Inflammatory macrophage treated with lipopolysaccharide for 1 hour (primary cell): Measurements from ENCODE around the gene VEGFC.

Experiments used
- DNase-seq, 2 donors: peaks; one replicate each; pipeline ENCODE4 v3.0.0-alpha.2; 2020 to 2022

VEGFC gene

GRCh38 chr4:176795441-176795840 is 2.7 kb upstream of the VEGFC start:
- DNase-seq = no peak

GRCh38 chr4:176794651-176795050 is 1.9 kb upstream of the VEGFC start:
- DNase-seq = no peak

DNA sequence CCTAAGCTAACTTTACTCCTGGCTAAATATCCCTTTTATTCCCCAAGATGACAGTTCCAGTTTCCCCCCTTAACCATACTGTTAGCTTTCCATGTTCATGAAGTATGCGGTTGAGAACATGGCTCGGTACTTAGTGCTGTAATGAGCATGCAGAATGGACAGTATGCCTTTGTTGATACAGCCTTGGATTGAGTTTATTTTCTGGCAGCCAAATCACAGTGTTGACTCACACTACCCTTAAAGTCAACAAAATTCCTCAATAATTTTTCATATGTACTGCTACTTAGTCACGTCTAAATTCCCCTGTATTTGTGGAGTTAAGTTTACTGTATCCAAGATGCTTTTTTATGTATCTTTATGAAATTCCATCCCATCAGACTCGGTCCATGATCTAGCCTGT is 1.4 kb upstream of the VEGFC start:
- DNase-seq = no peak

DNA sequence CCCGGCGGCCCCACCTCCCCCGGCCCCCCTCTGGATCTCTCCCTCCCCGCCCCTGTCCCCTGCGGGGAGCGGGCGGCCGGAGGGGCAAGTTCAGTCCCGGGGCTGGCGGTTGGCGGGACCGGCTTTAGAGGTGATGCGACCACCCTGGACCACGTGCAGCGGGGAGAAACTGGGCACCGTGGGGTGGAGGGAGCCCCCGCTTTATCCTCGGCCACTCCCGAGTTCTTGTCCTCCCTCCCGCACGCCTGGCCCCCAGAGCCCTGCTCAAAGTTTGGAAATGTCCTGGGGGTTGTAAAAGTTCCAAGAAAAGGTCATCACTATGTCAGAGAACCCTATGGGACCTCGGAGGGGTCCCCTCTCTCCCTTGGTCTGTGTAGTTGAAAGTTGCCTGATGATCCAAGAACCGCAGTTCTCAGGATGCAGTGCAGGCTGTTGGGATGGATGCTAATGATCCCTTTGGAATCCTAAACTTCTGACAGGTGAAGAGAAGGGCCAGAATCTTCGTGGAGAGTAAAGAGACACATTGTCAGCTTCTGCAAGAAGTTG is 411 bp upstream of the VEGFC start:
- DNase-seq = no peak

GRCh38 chr4:176791591-176792325 is 964 bp downstream of the VEGFC start:
- DNase-seq = no peak

DNA sequence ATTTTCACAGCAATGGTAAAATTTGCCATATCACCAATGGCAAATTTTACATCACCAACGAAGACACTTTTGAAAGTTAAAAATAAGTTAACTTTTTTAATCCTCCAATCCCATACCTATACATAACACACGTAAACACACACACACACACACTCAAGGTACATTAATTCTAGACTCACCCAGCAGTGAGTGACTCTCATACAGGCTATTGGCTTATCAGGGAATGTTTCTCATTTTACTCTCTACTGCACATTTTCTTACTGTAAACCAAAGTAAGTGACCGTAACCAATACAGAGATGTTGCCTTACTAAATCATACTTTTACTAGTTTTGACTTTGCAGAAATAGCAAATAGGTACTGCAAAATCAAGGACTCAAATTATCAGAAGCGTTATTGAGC is 2.3 kb downstream of the VEGFC start:
- DNase-seq = no peak

DNA sequence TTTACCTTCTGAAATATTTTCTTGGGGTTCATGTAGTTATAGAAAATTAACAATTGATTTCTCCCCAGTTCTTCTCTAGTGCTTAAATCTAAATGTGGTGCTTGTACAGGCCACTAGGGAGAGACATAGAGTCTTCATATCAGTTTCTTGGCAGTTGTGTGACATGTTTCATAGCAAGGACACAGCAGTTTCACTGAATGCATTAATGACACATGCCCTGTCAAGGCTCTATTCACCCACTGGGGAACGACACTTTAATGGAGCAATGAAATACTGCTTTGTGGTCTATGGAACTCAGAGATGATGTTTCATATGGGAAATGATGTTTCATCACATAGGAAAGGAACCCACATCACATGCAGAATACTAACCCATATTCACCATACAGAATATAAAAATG is 2.8 kb downstream of the VEGFC start:
- peak; percentile 12 to 38 for DNase-seq

GRCh38 chr4:176788971-176789370 is 3.8 kb downstream of the VEGFC start:
- DNase-seq = no peak

GRCh38 chr4:176788248-176788647 is 4.5 kb downstream of the VEGFC start:
- no peak for DNase-seq

- no peak for DNase-seq
These were observed 7.9 kb downstream of the VEGFC start for GRCh38 chr4:176784816-176785215.

DNA sequence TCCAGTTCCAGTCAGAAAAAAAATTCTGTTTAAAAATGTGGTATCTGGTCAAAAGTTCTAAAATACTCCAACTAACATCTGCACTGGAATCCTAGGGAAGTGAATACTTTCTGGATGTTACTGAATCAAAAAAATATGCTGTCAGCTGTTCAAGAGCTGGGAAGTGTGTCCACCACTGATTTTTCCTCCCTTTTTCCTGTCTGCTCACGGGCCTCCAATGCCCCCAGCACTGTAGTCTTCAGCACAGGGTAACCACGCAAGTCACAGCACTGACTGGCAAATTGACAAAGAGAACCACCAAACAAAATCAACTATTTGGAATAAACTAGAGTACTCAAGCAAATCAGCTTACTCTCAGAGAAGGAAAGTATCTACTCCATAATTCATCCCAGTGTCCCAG is 9.9 kb downstream of the VEGFC start:
- no peak for DNase-seq

DNA sequence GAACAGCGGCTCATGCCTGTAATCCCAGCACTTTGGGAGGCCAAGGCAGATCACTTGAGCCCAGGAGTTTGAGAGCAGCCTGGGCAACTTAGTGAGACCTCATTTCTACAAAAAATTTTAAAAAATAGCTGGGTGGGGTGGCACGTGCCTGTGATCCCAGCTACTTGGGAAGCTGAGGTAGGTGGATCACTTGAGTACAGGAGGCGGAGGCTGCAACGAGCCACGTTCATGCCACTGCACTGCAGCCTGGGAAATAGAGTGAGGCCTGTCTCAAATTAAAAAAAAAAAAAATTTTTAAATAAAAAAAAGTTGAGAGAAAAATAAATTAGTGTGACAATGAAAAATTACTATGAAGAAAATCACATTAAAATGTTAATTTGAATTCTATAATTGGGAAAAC is 10.5 kb downstream of the VEGFC start:
- no peak for DNase-seq

DNA sequence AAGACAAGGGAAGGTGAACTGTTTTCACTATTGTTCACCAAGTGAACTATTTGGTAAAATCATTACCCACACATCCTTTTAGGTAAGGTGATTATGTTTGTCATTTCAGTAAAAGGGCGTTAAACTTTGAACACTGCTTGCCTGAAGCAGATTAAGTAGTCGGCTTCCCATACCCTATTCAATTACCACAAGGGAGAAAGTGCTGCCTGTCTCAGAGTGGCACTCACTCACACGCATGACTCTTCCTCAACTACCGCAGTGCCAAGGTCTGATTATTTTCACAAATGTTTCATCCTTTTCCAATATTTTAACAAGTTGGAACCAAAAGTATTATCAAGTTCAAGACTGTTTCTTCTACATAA is 11.0 kb downstream of the VEGFC start:
- no peak for DNase-seq

DNA sequence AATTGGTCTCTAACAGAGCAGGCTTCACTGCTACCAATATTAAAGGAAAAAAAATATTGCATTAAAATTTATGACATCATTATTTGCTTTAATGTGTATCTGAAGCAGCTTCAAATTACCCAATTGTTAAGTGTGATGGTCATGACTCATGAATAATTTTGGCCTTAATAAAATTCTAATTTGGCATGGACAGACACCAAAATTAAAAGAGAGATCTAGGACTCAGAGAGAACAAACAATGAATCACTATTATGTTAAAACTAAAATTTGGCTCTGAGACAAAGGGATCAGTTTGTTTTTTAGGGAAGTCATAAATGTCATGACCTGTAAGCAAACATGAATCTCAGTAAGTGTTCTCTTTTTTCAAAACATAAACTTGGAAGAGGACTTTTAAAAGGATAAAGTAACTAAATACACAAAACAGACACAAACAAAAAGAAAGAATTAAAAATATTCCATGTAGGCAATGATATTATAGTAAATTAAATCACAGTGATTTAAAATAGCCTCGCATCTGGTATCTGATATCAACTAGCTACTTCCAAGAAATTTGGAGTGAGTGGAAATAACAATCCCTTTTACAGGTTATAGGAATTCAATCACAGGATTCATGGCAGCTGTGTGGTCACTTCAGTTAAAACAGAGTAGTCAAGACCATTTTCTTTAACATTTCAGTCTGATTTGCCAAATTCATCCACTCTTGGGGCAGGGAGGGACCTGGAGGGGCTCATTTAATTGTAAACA is 11.6 kb downstream of the VEGFC start:
- DNase-seq = no peak

DNA sequence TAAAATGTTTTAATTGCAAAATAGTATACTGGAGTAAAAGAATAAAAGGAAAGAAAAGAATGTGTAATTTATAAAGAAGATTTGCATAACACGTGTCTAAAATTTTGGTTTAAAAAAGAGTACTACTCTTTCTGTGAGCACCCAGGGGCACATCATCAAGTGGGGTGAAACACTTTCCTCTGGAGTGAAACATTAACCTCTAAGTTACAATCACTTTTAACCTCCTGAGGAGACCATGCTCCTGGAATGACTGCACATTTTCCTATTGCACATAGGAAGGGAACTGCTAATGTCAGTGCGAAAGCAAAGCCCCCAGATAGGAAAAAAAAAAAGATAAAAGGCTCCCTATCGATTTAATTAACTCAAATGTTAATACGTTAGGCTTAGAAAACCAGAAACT is 13.3 kb downstream of the VEGFC start:
- DNase-seq = no peak

GRCh38 chr4:176778491-176778890 is 14.2 kb downstream of the VEGFC start:
- no peak for DNase-seq

DNA sequence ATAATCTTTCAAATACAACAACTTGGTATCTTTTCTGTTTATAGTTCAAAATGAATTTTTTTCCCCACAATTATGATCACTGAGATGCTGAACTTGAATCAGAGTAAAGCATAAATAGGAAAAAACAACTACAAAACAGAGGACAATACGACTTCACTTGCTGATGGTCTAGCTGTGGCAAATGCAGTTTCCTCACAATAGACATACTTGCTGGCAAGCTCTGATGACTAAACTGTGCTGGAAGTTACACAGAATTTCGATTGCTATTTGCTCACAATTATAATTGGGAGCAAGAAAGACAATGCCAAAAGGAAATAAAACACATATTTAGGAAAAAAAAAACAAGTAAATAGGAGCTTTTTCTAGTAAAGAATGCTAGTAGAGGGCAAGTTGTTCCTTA is 14.7 kb downstream of the VEGFC start:
- DNase-seq = no peak

- DNase-seq = no peak
These were observed 17.4 kb downstream of the VEGFC start for GRCh38 chr4:176775338-176775737.

- DNase-seq = no peak
These were observed 17.9 kb downstream of the VEGFC start for GRCh38 chr4:176774852-176775251.

GRCh38 chr4:176769514-176769913 is 23.2 kb downstream of the VEGFC start:
- DNase-seq = no peak

GRCh38 chr4:176767183-176767582 is 25.5 kb downstream of the VEGFC start:
- no peak for DNase-seq

DNA sequence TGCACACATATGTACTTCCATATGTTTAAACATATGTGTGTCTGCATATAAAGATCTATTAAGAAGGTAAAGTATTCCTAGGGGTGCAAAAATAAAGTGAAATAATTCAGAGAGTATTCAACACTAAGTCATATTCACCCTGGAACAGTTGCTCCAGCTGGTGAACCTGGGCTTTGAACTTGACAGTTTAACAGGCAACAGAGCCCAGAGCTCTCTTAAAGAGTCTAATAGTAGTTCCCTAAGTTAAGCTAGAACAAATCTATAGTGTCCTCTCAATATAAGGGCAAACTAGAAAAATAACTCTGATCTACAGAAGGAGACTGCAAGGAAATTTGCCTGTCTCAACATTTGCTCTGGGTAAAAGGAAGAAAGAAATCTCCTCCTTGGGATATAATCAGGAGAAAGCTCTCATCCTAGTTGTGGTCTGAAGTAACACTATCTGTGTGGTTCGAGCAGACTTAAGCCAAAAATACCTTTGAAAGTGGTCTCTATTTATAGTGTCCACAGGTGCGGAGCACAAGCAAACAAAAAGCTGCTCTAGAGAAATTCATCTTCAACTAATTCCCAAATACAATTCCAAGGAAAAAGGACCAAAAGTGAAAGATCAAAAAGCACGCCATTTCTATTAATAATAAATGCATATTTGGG is 29.9 kb downstream of the VEGFC start:
- no peak for DNase-seq

DNA sequence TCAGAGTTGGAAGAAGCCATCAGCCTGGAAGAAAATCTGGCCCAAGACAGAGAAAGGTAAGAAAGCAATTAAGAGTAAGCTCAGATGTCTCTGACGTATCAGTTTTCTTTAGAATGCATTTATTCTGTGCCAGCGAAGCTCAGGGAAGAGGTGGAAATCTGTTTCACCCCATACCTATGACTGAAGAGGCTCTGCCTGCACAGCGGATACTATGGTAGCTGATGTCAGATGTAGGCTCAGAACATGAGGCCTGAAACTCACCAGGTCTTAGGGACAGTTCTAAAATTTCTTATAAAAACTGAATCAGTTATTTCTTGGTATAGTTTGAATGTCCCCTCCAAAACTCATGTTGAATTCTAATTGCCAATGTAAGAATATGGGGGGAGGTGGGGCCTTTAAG is 30.9 kb downstream of the VEGFC start:
- DNase-seq = no peak

DNA sequence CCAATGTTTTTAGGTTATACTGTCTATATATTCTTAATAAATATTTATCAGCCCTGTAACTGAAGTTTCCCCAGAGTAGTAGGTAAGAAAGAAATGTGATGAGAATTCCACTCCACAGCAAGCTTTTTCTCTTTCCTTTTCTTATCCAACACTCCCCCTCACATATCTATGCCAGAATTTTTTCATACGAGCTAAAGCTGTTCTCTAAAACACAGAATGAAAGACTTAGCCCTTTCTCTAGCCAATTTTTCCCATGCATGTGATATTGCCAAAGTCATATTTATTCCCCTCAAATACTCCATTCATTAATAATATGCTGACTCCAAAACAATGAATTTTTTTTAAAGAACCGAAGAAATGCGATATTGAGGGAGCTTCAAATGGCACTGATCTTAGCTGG is 32.3 kb downstream of the VEGFC start:
- no peak for DNase-seq
